Endothelial cell of umbilical vein (primary cell): ENCODE data around the gene DPEP3. TPM values are rescaled to one million over a fixed set of nuclear protein-coding genes. Genes with fewer than 3 reads are reported as not detected.

Experiments used
- BruUV-seq: library from RNA; stranded (reverse); fragments of 400-500 nt; replicated peaks from 2 replicates; lab custom pipeline; 2021; lab: Mats Ljungman, UMichigan
- CTCF ChIA-PET: fragments of 300-600, 350-600 bp; sonication (Branson Sonifier 250); formaldehyde crosslinking; loops from one replicate; lab custom pipeline; 2021; ENCODE audit warnings: antibody characterized with exemption, inconsistent platforms; lab: Charles Lee
- POLR2A ChIA-PET: fragments of 300-600, 350-600 bp; sonication (Branson Sonifier 250); formaldehyde crosslinking; loops from one replicate; lab custom pipeline; 2021; ENCODE audit warnings: antibody characterized with exemption, inconsistent platforms; lab: Charles Lee
- DNase-seq: peaks from one replicate; pipeline ENCODE4 v3.0.0-alpha.2; 2011; ENCODE audit warnings: low read depth, low spot score
- FAIRE-seq: peaks from 2 replicates; lab custom pipeline; 2011; peaks lifted over from hg19 to GRCh38; lab: Jason Lieb, UNC
- H2AFZ ChIP-seq: 2 replicates; pipeline ENCODE4 v1.6.0; 2012; ENCODE audit warnings: low read depth, low read length, control low read depth, inconsistent platforms
- H3K27ac ChIP-seq: 2 replicates; pipeline ENCODE4 v1.5.1; 2011; ENCODE audit warnings: low read depth, mild to moderate bottlenecking, control low read depth, low read length, moderate library complexity; ENCODE audit not compliant: insufficient read depth
- H3K27me3 ChIP-seq, 2 experiments: 2 replicates each; pipeline versions ENCODE4 v1.6.0 to v1.6.1; 2011; ENCODE audit warnings: low read length in 2 of 2, mixed read lengths in 1 of 2; ENCODE audit not compliant: control insufficient read depth in 2 of 2, insufficient read depth in 2 of 2
- H3K36me3 ChIP-seq, 2 experiments: 2 replicates in 1 of 2; 3 replicates in 1 of 2; pipeline ENCODE4 v1.5.1; 2011; ENCODE audit warnings: low read length in 2 of 2, mild to moderate bottlenecking in 1 of 2, moderate library complexity in 1 of 2; ENCODE audit not compliant: control insufficient read depth in 2 of 2, insufficient read depth in 2 of 2; ENCODE audit errors: extremely low read depth in 1 of 2
- H3K4me1 ChIP-seq: 3 replicates; pipeline ENCODE4 v1.5.1; 2011; ENCODE audit warnings: mild to moderate bottlenecking, low read length; ENCODE audit not compliant: control insufficient read depth, insufficient read depth; ENCODE audit errors: extremely low read depth
- H3K4me2 ChIP-seq: 2 replicates; pipeline ENCODE4 v1.6.1; 2011; ENCODE audit warnings: low read length, control low read depth, mixed read lengths; ENCODE audit not compliant: insufficient read depth
- H3K4me3 ChIP-seq, 3 experiments: fragments of 200-600 bp in 1 of 3; sonication (generic), shearing (Covaris generic) in 1 of 3; replicated peaks in 1 of 3; 2 replicates each; pipeline ENCODE4 v1.5.1; 2011 to 2016; ENCODE audit warnings: control low read depth in 3 of 3, low read length in 3 of 3, mild to moderate bottlenecking in 2 of 3, inconsistent platforms in 1 of 3, low read depth in 1 of 3, moderate library complexity in 1 of 3; ENCODE audit not compliant: insufficient read depth in 1 of 3
- H3K79me2 ChIP-seq: 2 replicates; pipeline ENCODE4 v1.6.0; 2012; ENCODE audit warnings: low read length, inconsistent platforms; ENCODE audit not compliant: control insufficient read depth, insufficient read depth
- H3K9ac ChIP-seq: replicated peaks from 2 replicates; pipeline ENCODE3; 2011; ENCODE audit warnings: low read length, control low read depth; ENCODE audit not compliant: insufficient read depth; ENCODE audit errors: extremely low read depth
- H3K9me1 ChIP-seq: replicated peaks from 3 replicates; pipeline ENCODE4 v1.6.0; 2011; ENCODE audit warnings: mild to moderate bottlenecking, low read length; ENCODE audit not compliant: control insufficient read depth, insufficient read depth; ENCODE audit errors: extremely low read depth
- H3K9me3 ChIP-seq: replicated peaks from 2 replicates; pipeline ENCODE4 v1.5.1; 2012; ENCODE audit warnings: low read length, inconsistent platforms; ENCODE audit not compliant: control insufficient read depth, insufficient read depth
- H4K20me1 ChIP-seq: replicated peaks from 2 replicates; pipeline ENCODE3; 2011; ENCODE audit warnings: mild to moderate bottlenecking, low read length; ENCODE audit not compliant: control insufficient read depth, insufficient read depth; ENCODE audit errors: extremely low read depth
- MYC ChIP-seq: IDR thresholded peaks from one replicate; pipeline ENCODE4 v1.6.1; 2011; ENCODE audit warnings: mild to moderate bottlenecking, low read depth, low read length
- POLR2AphosphoS5 ChIP-seq: IDR thresholded peaks from 2 replicates; pipeline ENCODE4 v1.6.1; 2012; ENCODE audit warnings: low read depth, mild to moderate bottlenecking, control low read depth, low read length, moderate library complexity; ENCODE audit not compliant: insufficient read depth
- dilution Hi-C: fragments of 300-500 bp; cut with MboI; formaldehyde crosslinking; loops from one replicate; pipeline ENCODE4 v1.15.0; 2019; ENCODE audit warnings: low sequenced_read_pairs; ENCODE audit not compliant: extremely low pct_ligation_motif_present
- intact Hi-C: fragments of 100-400 bp; cut with micrococcal nuclease; formaldehyde crosslinking; loops from one replicate; pipeline ENCODE4 v1.10.0; 2022
- polyA plus RNA-seq, 4 experiments: library from polyadenylated mRNA; depleted of rRNA in 3 of 4; stranded (reverse) in 3 of 4; unstranded in 1 of 4; fragments of >200 nt; gene quantifications; 2 replicates each; pipeline versions ENCODE4 v1.2.1 to v1.2.3, GENCODE V29; 2011 to 2012; ENCODE audit warnings: missing spikeins in 1 of 4
- total RNA-seq: library from RNA; stranded (reverse); gene quantifications from 2 replicates; pipeline ENCODE4 v1.2.3, GENCODE V29; 2021
- TF ChIP-seq, protein P1 (sequence below), 2 donors: IDR thresholded peaks; 1 replicate in 1 of 2; 2 replicates in 1 of 2; pipeline ENCODE4 v1.5.1; 2011; ENCODE audit warnings: low read length in 2 of 2, mild to moderate bottlenecking in 2 of 2, moderate library complexity in 2 of 2, control low read depth in 1 of 2, inconsistent platforms in 1 of 2, low read depth in 1 of 2; ENCODE audit not compliant: insufficient read depth in 1 of 2; ENCODE audit errors: extremely low read depth in 1 of 2

DPEP3 gene
- total and polyA plus RNA-seq, 2 donors (not counting 3 experiments of a cell fraction or from before 2014, with no cell fraction given): 0.06 TPM; not detected in 1

DNA sequence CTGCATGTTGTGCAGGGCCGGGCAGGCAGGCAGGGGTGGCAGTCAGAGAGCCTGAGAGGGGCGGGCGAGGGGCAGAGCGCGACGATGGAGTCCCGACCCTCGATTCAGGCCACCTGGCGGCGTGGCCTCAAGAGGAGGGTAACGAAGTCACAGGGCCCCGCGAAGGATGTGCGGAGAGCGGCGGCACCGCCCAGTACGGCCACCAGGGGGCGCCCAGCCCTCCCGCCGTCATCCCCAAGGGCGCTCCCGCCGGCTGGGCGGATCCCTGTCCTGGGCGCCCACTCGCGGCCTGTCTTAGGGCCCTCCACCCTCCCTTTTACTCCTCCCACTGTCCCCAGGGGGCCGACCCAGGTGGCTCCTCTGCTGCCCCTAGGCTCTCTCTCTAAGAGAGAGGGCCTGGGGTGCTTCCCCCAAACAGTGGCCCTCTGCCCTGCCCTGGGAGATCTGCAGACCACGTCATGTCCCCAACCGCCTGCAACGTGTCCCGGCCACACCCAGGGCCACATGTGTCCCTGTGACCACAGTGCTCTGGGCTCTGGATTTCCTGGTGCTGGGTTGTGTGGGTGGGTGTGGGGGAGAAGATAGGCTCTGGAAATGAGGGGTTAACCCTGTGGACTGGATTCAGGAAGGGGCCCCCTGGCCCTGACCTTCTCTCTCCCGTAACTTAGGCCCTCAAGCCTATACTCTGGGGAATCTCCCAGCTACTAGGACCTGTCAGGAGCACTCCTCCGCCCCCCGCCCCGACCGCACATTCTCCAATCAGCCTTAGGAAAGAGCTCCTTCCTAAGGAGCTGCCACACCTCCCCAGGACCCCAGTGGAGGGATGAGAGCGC lies 13.1 kb upstream of the DPEP3 start:
- Histone ChIP-seq H3K27me3 (no peaks in the 10 kb centered on the region), H3K9ac (peak overlapping the region; percentile 22), H4K20me1 (no peaks in the 10 kb centered on the region), H3K9me3 (no peaks in the 10 kb centered on the region), H3K36me3 (no peaks in the 10 kb centered on the region), H3K4me2 (peak overlapping the region; percentile 27), H3K4me1 (peaks cover 4% of the 10 kb centered on the region), H3K9me1 (no peaks in the 10 kb centered on the region), H3K27ac (peak overlapping the region; percentile 9), H3K79me2 (no peaks in the 10 kb centered on the region), H2AFZ (peak overlapping the region; percentile 96), H3K4me3 (no peak overlapping the region)
- ChIA-PET CTCF (interaction anchor here (0.6 to 4.6 kb wide), 13 partner anchors 9 to 237 kb away, joined by 3 to 47 read pairs (median 4); no protein-coding TSS in a partner anchor), POLR2A (no interaction called here)
- DNase-seq (peak; percentile 71), FAIRE-seq (peak; percentile 67)
- no TSS peak for BruUV-seq
- dilution Hi-C loops (no loop called here), intact Hi-C loops (loop anchor here (1.0 kb wide), 4 partner anchors 30 to 236 kb away; partner anchors contain the start of genes DDX28 and DUS2)
- TF ChIP-seq, protein P1, sequence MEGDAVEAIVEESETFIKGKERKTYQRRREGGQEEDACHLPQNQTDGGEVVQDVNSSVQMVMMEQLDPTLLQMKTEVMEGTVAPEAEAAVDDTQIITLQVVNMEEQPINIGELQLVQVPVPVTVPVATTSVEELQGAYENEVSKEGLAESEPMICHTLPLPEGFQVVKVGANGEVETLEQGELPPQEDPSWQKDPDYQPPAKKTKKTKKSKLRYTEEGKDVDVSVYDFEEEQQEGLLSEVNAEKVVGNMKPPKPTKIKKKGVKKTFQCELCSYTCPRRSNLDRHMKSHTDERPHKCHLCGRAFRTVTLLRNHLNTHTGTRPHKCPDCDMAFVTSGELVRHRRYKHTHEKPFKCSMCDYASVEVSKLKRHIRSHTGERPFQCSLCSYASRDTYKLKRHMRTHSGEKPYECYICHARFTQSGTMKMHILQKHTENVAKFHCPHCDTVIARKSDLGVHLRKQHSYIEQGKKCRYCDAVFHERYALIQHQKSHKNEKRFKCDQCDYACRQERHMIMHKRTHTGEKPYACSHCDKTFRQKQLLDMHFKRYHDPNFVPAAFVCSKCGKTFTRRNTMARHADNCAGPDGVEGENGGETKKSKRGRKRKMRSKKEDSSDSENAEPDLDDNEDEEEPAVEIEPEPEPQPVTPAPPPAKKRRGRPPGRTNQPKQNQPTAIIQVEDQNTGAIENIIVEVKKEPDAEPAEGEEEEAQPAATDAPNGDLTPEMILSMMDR (IDR thresholded peaks at IDR 0.05; ENCODE audit: extremely low read depth in 1 of 2, insufficient read depth in 1 of 2, low read depth in 1 of 2, low read length in 2 of 2): peak; percentile 99
- TF ChIP-seq MYC (no peak), POLR2AphosphoS5 (peak; percentile 25)
